GM12874 (cell line): Measurements from ENCODE around the gene CHI3L1.

Experiments
- TF ChIP-seq, protein P1 (sequence below): IDR thresholded peaks from 2 replicates; pipeline ENCODE4 v1.5.1; 2011; ENCODE audit warnings: low read depth, mild to moderate bottlenecking, control low read depth, low read length, moderate library complexity; ENCODE audit not compliant: insufficient read depth

The CHI3L1 gene

DNA sequence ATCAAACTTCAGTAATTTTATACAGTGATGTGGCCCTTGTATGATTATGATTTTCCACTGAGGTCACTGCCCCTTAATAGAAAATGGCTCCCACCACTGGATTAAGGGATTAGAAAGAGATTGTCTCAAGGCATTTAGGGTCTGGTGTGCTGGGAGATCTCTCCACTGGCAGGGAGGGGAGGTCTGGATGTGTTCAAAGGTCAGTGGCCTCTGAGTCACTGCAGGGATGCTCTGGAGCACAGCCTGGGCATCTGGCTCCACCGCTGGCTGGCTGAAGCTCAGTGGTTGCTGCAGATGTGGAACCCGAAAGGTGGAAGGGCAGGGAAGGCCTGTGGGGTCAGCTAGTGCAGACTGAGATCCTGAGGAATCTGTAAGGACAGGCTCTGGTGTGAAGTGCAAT lies 18.3 kb upstream of the CHI3L1 start:
- TF ChIP-seq, protein P1, sequence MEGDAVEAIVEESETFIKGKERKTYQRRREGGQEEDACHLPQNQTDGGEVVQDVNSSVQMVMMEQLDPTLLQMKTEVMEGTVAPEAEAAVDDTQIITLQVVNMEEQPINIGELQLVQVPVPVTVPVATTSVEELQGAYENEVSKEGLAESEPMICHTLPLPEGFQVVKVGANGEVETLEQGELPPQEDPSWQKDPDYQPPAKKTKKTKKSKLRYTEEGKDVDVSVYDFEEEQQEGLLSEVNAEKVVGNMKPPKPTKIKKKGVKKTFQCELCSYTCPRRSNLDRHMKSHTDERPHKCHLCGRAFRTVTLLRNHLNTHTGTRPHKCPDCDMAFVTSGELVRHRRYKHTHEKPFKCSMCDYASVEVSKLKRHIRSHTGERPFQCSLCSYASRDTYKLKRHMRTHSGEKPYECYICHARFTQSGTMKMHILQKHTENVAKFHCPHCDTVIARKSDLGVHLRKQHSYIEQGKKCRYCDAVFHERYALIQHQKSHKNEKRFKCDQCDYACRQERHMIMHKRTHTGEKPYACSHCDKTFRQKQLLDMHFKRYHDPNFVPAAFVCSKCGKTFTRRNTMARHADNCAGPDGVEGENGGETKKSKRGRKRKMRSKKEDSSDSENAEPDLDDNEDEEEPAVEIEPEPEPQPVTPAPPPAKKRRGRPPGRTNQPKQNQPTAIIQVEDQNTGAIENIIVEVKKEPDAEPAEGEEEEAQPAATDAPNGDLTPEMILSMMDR, result no peak

DNA sequence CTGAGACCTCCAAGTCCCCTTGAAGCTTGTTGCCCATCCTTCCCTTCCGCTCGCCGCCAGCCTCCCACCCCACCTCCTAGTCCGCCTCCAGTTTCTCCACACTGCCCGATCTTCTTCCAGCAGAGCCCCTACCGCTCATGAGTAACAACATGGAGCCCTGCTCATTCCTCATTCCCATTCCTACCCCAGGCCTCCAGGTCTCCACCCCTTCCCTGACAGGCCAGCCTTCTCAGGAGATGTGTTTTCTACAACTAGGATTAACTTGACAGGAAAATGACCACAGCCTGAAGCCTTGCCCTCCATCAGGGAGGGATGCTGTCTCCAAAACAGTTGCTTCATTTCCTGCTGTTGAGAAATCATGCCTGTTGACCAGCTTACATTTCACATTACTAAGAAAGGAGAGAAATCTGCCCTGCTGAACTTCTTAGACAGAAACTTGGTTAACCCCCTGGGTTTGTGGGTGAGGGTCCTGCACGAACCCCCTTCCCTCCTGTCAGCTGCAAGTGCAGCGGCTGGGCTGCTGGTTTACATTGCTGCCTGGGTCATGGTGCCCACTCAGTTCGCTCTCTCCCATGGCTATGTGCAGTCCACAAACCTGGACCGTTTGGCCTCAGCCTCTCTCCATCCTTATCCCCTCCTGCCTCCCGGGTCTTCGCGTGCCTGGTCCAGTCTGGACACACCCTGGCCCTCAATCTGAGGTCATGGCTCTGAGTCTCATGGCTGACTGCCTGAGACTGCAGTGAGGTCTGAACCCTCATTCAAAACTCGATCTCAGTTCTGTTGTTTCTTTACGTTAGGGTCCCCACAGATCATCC lies 16.1 kb upstream of the CHI3L1 start:
- TF ChIP-seq, protein P1, result no peak

DNA sequence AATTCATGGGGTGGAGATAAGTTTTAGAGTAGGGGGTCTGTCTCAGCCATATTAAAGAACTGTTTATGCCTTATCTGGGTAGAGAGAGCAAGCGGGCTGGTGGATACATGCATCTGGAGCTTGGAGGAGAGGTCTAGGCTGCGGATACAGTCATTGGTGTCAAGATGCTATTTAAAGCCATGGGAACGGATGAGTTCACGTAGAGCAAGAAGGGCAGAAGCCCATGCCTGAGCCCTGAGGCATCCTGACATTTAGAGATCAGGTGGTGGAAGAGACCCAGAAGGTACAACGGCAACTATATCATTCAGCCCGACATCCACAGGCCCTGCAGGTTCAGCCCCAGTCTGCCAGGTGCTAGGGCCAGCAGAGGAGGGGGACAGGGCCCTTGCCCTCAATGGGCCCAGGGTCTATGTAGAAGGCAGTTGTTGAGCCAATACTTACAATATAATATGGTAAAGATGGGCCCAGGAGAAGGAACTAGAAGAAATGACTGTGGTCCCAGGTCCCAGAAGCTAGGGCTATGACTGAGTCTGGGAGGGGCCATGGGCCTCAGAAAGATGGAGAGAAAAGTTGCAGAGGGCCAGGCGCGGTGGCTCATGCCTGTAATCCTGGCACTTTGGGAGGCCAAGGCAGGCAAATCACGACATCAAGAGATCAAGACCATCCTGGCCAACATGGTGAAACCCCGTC lies 15.2 kb upstream of the CHI3L1 start:
- TF ChIP-seq, protein P1, result no peak

DNA sequence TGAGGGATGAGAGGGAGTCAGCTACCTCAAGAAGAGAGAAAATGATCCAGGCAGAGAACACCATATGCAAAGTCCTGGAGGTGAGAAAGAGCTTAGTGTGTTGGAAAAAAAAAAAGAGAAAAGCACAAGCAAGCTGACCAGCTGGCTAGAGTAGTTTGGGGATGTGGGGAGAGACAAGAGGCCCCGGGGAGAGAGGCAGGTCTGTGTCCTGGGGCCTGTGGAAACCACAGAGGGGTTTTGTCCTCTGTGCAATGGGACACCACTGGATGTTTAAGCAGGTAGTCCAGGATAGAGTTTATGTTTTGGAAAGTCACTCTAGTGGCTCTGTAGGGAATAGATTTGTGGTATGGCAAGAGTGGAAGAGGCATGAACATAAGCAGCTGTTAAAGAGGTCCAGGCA lies 14.4 kb upstream of the CHI3L1 start:
- TF ChIP-seq, protein P1, result no peak

DNA sequence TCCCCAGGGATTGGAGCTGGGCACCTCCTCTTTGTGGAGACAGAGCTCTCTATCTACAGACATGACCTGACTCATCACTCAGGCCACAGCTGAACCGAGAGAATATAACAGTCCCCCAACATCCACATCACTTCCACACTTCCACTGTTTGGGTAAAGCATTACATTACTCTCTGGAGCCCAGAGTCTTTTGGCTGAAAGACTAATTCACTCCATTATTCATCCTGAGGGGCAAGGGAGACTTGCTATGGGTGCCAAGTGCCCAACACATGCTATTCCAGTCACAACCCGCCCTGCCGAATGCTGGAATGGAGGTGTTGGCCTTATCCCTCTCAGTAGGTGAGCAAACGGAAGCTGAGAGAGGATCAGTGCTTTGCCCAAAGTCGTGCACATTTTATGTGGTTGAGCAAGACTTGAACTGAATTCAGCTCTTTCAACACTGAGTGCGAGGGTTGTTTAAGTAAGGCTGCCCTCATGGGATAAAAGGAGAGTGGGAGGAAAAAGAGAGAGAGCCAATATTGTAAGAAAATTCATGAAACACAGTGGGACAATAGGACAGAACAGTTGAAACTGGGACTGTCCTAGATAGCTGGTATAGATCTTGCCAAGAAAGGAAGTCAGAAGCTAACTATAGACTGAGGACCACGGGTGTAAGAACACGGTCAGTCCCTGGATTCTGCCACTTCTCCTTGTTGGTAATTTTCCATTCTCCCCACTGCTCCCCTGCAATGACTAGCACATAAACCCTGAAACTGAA lies 13.5 kb upstream of the CHI3L1 start:
- TF ChIP-seq, protein P1, result no peak

DNA sequence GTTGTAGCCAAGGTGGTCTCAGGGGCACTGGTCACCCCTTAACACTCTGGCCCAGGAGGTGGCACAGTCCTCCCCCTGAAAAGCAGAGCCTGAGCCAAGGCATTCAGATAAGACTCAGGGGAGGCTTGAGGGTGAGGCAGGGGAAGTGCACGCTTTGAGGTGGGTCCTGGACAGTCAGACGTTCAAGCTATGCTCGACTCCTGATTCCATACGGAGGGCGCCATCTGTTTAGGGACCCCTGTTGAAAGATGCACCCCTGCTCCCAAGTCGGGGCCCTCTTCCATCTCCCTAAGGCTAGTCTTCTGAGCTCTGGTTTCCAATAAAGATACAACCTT lies 12.9 kb upstream of the CHI3L1 start:
- TF ChIP-seq, protein P1, result no peak

DNA sequence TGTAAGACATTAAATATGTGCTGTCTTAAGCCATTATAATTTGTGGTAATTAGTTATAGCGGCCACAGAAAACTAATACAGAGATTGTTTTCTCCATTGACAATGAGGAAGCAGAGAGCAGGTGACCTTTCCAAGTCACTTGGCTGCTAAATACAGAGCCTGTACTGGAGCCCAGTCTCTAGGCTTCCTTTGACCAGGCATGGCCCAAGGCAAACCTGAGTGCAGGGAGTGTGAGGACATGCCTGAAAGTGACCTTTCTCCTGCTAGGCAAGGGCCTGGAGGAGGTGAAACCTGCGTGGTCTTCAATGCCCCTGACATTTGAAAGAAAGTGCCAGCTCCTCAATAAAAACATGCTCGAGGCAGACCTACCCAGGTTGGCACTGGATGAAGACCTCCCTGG lies 12.5 kb upstream of the CHI3L1 start:
- TF ChIP-seq, protein P1, result no peak
